ENCODE data around the gene KCTD15. TPM values are rescaled to one million over a fixed set of nuclear protein-coding genes. Genes with fewer than 3 reads are reported as not detected.
"Not testable (repeated sequence)": the region's sequence is repeated elsewhere in the genome, so short reads cannot be mapped to it uniquely, and the experiment has no call there.

KCTD15 gene
- total and polyA plus RNA-seq, 7 donors = 2.1 to 9.1 (median 5.7) TPM

GRCh38 chr19:33814181-33815165 is 17.8 kb downstream of the KCTD15 start:
- H3K4me1 ChIP-seq = peaks cover 4% of the 10 kb centered on the region
- H3K27ac ChIP-seq = no peak overlapping the region
- H3K27me3 ChIP-seq (ENCODE audit: insufficient read depth in 3 of 3, low read length in 2 of 3) = peaks cover 0 to 8% (median 0%) of the 10 kb centered on the region in 3 donors
- no peak for TF ChIP-seq CTCF (IDR thresholded peaks at IDR 0.05)
- no peak for ATAC-seq
- no peak overlapping the region for H3K4me3 ChIP-seq
- H3K9me3 ChIP-seq = no peaks in the 10 kb centered on the region
- no peaks in the 10 kb centered on the region for H3K36me3 ChIP-seq (ENCODE audit: insufficient read depth in 1 of 2, low read depth in 1 of 2)
- no peak for DNase-seq
- intact Hi-C loops (cut with DNase I) = no loop called here
- 84 to 85% (median 85%) methylated on average over 21 of the region's 21 CpGs for WGBS, 3 donors

GRCh38 chr19:33815380-33816340 is 19.0 kb downstream of the KCTD15 start:
- no peak for TF ChIP-seq CTCF (IDR thresholded peaks at IDR 0.05)
- no peak for DNase-seq
- intact Hi-C loops (cut with DNase I) = no loop called here
- WGBS, 3 donors = 61 to 68% (median 66%) methylated on average over 15 of the region's 15 CpGs
- Histone ChIP-seq H3K27me3 (ENCODE audit: insufficient read depth in 3 of 3, low read length in 2 of 3) (peaks cover 0 to 17% (median 0%) of the 10 kb centered on the region in 3 donors), H3K36me3 (ENCODE audit: insufficient read depth in 1 of 2, low read depth in 1 of 2) (no peaks in the 10 kb centered on the region), H3K27ac (no peak overlapping the region), H3K9me3 (no peaks in the 10 kb centered on the region), H3K4me1 (peaks cover 7% of the 10 kb centered on the region), H3K4me3 (no peak overlapping the region)
- no peak for ATAC-seq

- 83 to 95% (median 91%) methylated on average over 4 of the region's 4 CpGs for WGBS, 3 donors
- no peak overlapping the region for H3K27ac ChIP-seq
- DNase-seq (peak in 1 of 2 donors; percentile 35), ATAC-seq (no peak)
- H3K27me3 ChIP-seq (ENCODE audit: insufficient read depth in 3 of 3, low read length in 2 of 3) = peaks cover 0 to 17% (median 0%) of the 10 kb centered on the region in 3 donors
- H3K36me3 ChIP-seq (ENCODE audit: insufficient read depth in 1 of 2, low read depth in 1 of 2) = no peaks in the 10 kb centered on the region
- peaks cover 7% of the 10 kb centered on the region for H3K4me1 ChIP-seq
- no peaks in the 10 kb centered on the region for H3K9me3 ChIP-seq
- no peak for TF ChIP-seq CTCF (IDR thresholded peaks at IDR 0.05)
- intact Hi-C loops (cut with DNase I) = no loop called here
- H3K4me3 ChIP-seq = no peak overlapping the region
These were observed 21.7 kb downstream of the KCTD15 start for GRCh38 chr19:33818411-33818810.

GRCh38 chr19:33819078-33819477 is 22.4 kb downstream of the KCTD15 start:
- intact Hi-C loops (cut with DNase I); H3K36me3 ChIP-seq (ENCODE audit: insufficient read depth in 1 of 2, low read depth in 1 of 2); H3K4me3 ChIP-seq; H3K9me3 ChIP-seq; DNase-seq; H3K4me1 ChIP-seq; H3K27ac ChIP-seq; ATAC-seq: not testable (repeated sequence)
- H3K27me3 ChIP-seq (ENCODE audit: insufficient read depth in 3 of 3, low read length in 2 of 3) = peaks cover 0 to 17% (median 0%) of the 10 kb centered on the region in 3 donors
- 93 to 97% (median 95%) methylated on average over 6 to 7 of the region's 7 CpGs for WGBS, 3 donors
